ENCODE results near the gene DZIP1L.

Gene DZIP1L

DNA sequence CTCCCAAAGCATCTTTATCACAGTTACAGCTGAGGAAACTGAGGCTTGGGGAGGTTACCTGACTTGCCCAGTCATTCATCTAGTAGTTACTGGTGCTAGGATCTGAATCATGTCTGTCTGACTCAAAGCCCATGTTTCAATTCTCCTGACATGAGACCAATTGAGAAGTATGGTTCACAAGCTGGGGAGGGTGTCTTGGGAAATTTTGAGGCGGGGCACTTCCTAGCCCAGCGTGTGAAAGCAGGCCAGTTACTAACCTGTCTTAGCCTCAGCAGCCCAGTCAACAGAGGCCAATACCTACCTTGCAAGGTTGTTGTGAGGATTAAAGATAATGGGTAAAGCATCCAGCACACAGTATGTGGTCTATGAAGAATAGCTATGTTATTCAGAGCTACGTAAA lies 68.5 kb downstream of the DZIP1L start:
- Histone ChIP-seq H4K20me1 (ENCODE audit: low read depth, low read length) (no peaks in the 10 kb centered on the region), H3K4me3 (ENCODE audit: insufficient read depth, low read length, poor library complexity, severe bottlenecking) (no peak overlapping the region), H3F3A (ENCODE audit: insufficient read depth) (no peaks in the 10 kb centered on the region), H3K36me3 (ENCODE audit: low read length) (no peaks in the 10 kb centered on the region), H3K9me3 (ENCODE audit: insufficient read depth, low read length) (no peaks in the 10 kb centered on the region), H3K79me2 (ENCODE audit: insufficient read depth, low read length) (no peaks in the 10 kb centered on the region), H3K9ac (ENCODE audit: low read length) (no peak overlapping the region), H3K27ac (ENCODE audit: low read depth, low read length) (no peak overlapping the region), H3K4me2 (ENCODE audit: low read depth, low read length, poor library complexity, severe bottlenecking) (no peak overlapping the region), H3K27me3 (ENCODE audit: low read length) (no peaks in the 10 kb centered on the region), H2AFZ (ENCODE audit: low read depth, low read length, severe bottlenecking) (no peak overlapping the region), H3K9me2 (replicated peaks; ENCODE audit: insufficient read depth, low read length) (no peaks in the 10 kb centered on the region)
- no peak for TF ChIP-seq EZH2phosphoT487 (conservative IDR thresholded peaks at IDR 0.05; ENCODE audit: low read length)
- TF ChIP-seq, protein P1, sequence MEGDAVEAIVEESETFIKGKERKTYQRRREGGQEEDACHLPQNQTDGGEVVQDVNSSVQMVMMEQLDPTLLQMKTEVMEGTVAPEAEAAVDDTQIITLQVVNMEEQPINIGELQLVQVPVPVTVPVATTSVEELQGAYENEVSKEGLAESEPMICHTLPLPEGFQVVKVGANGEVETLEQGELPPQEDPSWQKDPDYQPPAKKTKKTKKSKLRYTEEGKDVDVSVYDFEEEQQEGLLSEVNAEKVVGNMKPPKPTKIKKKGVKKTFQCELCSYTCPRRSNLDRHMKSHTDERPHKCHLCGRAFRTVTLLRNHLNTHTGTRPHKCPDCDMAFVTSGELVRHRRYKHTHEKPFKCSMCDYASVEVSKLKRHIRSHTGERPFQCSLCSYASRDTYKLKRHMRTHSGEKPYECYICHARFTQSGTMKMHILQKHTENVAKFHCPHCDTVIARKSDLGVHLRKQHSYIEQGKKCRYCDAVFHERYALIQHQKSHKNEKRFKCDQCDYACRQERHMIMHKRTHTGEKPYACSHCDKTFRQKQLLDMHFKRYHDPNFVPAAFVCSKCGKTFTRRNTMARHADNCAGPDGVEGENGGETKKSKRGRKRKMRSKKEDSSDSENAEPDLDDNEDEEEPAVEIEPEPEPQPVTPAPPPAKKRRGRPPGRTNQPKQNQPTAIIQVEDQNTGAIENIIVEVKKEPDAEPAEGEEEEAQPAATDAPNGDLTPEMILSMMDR (IDR thresholded peaks at IDR 0.05; ENCODE audit: insufficient read depth, low read length, poor library complexity, severe bottlenecking) = no peak

DNA sequence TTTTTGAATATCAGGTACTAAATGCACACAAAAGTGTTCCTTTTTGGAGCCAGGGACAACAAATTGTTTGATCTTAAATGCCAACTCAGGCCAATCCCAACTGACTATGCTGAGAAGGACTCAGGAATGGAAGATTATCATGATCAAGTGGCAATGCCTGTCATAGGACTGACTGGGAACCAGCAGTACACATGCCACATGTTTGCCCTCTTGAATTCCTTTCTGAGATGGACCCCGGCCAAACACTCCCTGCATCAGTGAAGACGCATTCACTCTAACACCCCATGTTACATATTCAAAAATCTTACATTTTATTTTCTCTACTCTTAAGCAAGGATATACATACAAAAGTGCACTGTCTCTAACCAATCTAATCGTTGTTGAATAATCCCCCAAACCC lies 69.3 kb downstream of the DZIP1L start:
- H3K36me3 ChIP-seq (ENCODE audit: low read length) = no peaks in the 10 kb centered on the region
- H3K9me3 ChIP-seq (ENCODE audit: insufficient read depth, low read length) = no peaks in the 10 kb centered on the region
- no peak overlapping the region for H3K9ac ChIP-seq (ENCODE audit: low read length)
- no peaks in the 10 kb centered on the region for H3K79me2 ChIP-seq (ENCODE audit: insufficient read depth, low read length)
- H3K4me2 ChIP-seq (ENCODE audit: low read depth, low read length, poor library complexity, severe bottlenecking) = no peak overlapping the region
- H3K4me3 ChIP-seq (ENCODE audit: insufficient read depth, low read length, poor library complexity, severe bottlenecking) = no peak overlapping the region
- no peaks in the 10 kb centered on the region for H3F3A ChIP-seq (ENCODE audit: insufficient read depth)
- H3K9me2 ChIP-seq (replicated peaks; ENCODE audit: insufficient read depth, low read length) = no peaks in the 10 kb centered on the region
- no peaks in the 10 kb centered on the region for H4K20me1 ChIP-seq (ENCODE audit: low read depth, low read length)
- H2AFZ ChIP-seq (ENCODE audit: low read depth, low read length, severe bottlenecking) = no peak overlapping the region
- TF ChIP-seq, protein P1 (IDR thresholded peaks at IDR 0.05; ENCODE audit: insufficient read depth, low read length, poor library complexity, severe bottlenecking) = no peak
- TF ChIP-seq EZH2phosphoT487 (conservative IDR thresholded peaks at IDR 0.05; ENCODE audit: low read length) = no peak
- H3K27me3 ChIP-seq (ENCODE audit: low read length) = no peaks in the 10 kb centered on the region
- no peak overlapping the region for H3K27ac ChIP-seq (ENCODE audit: low read depth, low read length)

DNA sequence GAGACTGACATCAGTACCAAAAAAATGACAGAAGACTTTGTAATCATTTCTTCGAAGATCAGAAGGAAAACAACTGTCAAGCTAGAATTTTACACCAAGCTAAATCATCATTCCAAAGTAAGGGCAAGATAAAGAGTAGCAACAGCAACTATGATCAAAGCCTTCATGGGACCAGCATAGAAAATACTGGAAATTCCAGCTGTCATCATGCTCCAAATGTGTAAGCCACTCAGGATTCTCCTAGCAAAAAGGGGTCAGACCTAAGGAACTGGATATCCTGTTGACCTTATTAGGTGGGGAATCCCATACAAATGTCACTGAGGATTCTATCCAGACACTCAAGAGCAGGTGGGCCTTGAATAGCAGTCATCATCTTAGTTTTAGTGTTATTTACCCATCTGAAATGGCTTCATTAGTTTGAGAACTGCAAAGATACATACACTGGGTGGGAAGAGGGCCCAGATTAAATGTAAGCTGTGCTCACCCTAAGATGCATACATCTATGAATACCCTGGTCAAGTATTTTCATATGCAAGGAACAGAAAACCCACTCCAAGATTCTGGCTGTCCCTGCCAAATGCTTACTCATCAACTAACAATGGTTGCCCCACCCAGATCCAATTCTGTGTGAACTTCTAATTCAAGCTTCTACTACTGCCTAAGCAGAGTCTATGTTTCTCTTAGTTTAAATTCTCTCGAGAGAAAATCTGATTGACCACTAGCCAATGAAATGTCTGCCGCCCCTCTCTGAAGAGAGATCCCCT lies 72.0 kb downstream of the DZIP1L start:
- no peaks in the 10 kb centered on the region for H3K9me2 ChIP-seq (replicated peaks; ENCODE audit: insufficient read depth, low read length)
- no peak overlapping the region for H3K9ac ChIP-seq (ENCODE audit: low read length)
- H3F3A ChIP-seq (ENCODE audit: insufficient read depth) = no peaks in the 10 kb centered on the region
- no peaks in the 10 kb centered on the region for H3K27me3 ChIP-seq (ENCODE audit: low read length)
- no peaks in the 10 kb centered on the region for H3K79me2 ChIP-seq (ENCODE audit: insufficient read depth, low read length)
- TF ChIP-seq, protein P1 (IDR thresholded peaks at IDR 0.05; ENCODE audit: insufficient read depth, low read length, poor library complexity, severe bottlenecking) = no peak
- no peak for TF ChIP-seq EZH2phosphoT487 (conservative IDR thresholded peaks at IDR 0.05; ENCODE audit: low read length)
- H3K27ac ChIP-seq (ENCODE audit: low read depth, low read length) = no peak overlapping the region
- no peaks in the 10 kb centered on the region for H4K20me1 ChIP-seq (ENCODE audit: low read depth, low read length)
- no peaks in the 10 kb centered on the region for H3K36me3 ChIP-seq (ENCODE audit: low read length)
- H3K9me3 ChIP-seq (ENCODE audit: insufficient read depth, low read length) = no peaks in the 10 kb centered on the region
- no peak overlapping the region for H2AFZ ChIP-seq (ENCODE audit: low read depth, low read length, severe bottlenecking)
- H3K4me2 ChIP-seq (ENCODE audit: low read depth, low read length, poor library complexity, severe bottlenecking) = no peak overlapping the region
- H3K4me3 ChIP-seq (ENCODE audit: insufficient read depth, low read length, poor library complexity, severe bottlenecking) = no peak overlapping the region

Data from SU-DHL-6 (cell line).